GM19043 (cell line): Measurements from ENCODE around the gene DHRS9.

Source experiments
- ATAC-seq: cut with Tn5 transposase; IDR thresholded peaks from one replicate; pipeline ENCODE4 v1.9.1; 2021; ENCODE audit warnings: low read depth; ENCODE audit not compliant: unreplicated experiment

DHRS9 gene

DNA sequence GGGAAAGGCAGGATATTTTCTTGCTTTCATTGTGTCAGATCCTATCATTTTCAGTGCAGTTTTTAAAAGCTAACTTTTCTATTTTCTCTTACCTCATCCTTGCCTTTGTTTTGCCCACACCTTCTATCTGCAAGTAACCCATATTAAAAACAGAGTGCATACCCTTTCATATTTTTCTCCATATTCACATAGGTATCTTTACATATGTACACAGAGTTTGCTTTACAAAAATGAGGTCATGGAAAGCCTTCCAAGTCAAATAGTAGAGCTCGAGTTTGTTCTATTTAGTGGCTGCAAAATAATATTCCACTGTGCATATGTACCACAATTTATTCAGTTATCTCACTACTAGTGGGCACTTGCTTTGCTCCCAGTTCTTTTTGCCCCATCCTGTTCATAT is 3.9 kb upstream of the DHRS9 start:
- ATAC-seq: no peak

GRCh38 chr2:169065864-169066517 is 3.4 kb upstream of the DHRS9 start:
- ATAC-seq: no peak

- no peak for ATAC-seq
Measured at GRCh38 chr2:169066897-169067296, 2.5 kb upstream of the DHRS9 start.

- no peak for ATAC-seq
Measured at GRCh38 chr2:169069833-169070232, 470 bp downstream of the DHRS9 start.

DNA sequence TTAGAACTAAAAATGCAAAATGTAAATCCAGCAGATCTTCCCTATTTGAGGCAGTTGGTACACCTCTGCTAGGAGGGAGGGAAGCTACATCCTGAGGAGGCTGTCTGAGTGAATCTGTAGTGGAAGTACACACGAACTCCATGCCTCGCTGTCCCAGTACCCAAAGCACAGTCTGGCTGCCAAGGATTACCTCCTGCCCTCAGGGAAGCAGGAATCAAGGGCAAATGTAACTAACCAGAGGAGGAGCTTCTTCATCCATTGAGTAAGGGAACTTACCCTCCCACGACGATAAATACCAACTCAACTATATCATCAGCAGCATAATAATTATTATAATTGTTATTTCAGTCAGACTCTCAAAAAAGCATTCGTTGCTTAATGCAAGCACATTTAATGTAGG is 2.1 kb downstream of the DHRS9 start:
- no peak for ATAC-seq

DNA sequence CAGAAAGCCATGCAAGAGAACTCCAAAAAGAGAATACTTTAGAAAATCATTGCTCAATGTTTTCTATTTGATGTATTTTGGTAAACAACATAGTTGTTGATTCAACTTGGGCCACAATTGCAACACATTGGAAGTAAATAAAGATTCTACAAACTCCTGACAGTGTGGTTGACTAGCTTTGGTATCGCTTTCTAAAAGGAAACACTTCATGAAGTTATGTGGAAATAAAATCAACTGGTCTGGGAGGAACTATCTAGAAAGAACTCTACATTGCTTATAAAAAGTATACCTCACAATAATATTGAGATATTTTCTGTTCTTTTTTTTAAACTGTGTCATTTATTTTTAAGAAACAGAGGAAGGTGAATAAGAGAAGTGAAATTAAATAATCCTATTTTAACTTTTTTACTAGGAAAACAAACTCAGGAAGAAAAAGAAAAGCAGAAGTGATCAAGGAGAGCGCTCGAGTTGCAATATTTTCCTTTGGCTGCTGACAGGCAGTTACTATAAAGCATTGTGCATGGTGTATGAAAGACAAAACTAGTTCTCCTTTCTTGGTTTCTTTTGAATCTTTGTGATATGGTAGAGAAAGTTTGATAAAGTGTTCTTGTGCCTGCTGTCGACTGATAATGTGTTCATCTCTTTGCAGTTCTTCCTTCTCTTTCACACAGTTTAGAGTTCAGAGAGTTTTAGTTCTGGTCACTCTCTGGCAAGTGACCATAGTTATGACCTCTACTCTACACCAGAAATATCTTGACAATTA is 3.0 kb downstream of the DHRS9 start:
- ATAC-seq: peak; percentile 49

DNA sequence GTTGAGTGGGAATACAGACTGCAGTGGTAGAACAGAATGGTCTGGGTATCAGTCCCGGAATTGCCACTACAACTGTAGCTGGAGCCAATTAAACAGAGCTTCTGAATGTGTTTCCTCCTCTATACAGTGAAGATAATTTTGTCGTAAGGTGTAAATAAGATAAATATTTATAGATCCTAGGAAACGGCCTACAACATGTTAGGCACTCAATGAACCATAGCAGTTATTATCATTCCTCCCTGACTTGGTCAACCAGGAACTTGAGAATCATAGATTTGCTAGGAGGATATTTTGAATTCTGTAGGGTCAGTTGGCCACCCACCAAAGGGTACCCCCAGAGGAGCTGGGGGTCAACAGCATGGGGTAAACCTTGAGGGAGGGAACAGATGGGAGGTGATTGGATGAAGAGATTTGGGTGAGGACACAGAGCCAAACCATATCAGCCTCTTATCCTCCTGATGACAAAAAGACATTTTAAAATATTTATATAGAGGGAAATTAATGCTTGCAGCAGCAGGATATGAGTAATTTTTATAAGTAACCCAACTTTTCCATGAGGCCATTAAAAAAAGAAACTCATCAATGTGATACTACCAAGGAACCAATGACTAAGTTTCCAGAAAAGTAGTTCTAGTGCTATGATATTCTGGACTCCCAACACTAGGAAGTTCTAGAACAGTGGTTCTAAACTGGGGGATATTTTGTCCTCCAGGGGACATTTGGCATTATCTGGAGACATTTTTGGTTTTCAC is 4.0 kb downstream of the DHRS9 start:
- no peak for ATAC-seq

DNA sequence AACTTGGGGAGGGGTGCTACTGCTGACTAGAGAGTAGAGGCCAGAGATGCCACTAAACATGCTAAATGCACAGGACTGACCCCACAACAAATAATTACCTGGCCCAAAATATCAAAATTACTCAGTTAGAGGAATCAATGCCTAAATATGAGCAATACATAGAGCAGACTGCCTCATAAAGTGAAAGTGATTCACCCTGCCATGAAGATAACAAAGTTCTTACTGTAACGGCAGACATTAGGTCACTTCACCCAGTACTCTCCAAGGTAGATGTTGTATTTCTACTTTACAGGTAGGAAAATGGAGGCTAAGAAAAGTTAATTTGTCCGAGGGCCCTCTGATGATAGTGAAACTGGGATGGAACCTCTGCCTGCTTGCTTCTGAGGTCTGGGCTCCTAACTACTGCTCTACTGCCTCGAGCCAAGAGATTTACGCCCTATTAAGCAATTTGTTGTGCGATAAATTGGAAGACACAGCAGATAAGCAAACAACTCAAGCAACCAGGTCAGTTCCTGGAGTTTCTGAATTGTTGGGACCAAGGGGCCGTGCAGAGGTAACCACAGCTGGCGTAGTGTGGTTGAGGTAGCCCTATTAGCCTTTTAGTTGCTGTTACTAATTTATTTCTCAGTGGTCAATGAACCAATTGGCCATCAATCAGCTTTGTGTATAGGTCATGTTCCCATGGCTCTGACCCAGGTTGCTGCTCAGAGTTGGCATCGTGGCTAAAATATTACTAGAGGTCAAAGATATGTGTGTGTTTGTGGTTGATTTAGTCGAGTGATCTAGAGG is 4.8 kb downstream of the DHRS9 start:
- ATAC-seq: no peak

- no peak for ATAC-seq
Measured at GRCh38 chr2:169077674-169078240, 8.4 kb downstream of the DHRS9 start.

- peak; percentile 64 for ATAC-seq
Measured at GRCh38 chr2:169080250-169081069, 11.1 kb downstream of the DHRS9 start.

DNA sequence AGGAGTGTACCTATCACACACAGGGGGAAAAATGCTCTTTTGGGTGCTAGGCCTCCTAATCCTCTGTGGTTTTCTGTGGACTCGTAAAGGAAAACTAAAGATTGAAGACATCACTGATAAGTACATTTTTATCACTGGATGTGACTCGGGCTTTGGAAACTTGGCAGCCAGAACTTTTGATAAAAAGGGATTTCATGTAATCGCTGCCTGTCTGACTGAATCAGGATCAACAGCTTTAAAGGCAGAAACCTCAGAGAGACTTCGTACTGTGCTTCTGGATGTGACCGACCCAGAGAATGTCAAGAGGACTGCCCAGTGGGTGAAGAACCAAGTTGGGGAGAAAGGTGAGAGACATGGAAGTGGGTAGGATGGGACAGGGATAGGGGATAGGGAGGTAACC is 12.2 kb downstream of the DHRS9 start:
- ATAC-seq: no peak

DNA sequence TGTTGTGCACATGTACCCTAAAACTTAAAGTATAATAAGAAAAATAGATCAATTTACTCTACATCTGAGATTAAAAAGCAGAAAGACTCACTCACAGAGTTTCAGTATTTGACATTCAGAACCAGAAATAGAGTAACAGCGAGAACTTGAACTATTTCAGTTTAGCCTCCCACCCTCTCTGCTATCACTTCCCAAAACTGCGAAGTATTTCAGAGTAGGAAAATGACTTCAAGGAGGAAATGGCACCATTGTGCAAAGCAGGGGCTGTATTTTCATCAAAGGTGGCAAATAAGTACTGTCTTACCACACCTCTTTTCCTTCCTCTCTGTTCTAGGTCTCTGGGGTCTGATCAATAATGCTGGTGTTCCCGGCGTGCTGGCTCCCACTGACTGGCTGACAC is 13.6 kb downstream of the DHRS9 start:
- no peak for ATAC-seq

- no peak for ATAC-seq
Measured at GRCh38 chr2:169086893-169087467, 17.6 kb downstream of the DHRS9 start.

GRCh38 chr2:169087757-169088379 is 18.5 kb downstream of the DHRS9 start:
- no peak for ATAC-seq

- ATAC-seq: no peak
Measured at GRCh38 chr2:169089182-169089581, 19.8 kb downstream of the DHRS9 start.

DNA sequence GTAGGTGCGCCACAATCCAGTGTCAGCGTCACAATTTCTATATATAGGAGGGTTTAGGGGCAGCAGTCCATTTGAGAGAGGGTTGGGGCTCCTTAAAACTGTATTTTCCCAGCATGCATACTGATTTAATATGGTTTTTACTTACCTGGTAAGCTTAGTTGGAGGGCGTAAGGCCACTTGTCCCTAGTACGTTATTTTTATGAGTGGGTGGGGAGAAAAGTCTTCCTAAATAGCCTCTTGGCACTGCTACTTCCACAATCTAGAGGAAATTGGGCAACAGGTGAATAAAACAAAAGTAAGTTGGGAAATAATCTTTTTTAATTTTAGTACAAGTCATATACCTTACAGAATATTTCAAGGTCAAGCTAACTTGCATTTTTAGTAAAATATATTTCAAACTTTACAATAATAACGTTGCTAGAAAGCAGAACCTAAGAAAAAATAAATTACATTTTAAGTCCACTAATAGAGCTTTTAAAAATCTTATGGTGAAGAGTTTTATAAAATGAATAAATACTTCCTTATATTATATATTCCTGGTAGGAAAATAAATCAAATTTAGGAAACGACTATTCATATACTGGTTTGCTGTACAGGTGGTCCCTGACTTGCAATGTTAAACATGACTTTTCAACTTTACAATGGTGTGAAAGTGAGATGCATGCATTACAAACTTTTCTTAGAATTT is 20.9 kb downstream of the DHRS9 start:
- ATAC-seq: no peak

DNA sequence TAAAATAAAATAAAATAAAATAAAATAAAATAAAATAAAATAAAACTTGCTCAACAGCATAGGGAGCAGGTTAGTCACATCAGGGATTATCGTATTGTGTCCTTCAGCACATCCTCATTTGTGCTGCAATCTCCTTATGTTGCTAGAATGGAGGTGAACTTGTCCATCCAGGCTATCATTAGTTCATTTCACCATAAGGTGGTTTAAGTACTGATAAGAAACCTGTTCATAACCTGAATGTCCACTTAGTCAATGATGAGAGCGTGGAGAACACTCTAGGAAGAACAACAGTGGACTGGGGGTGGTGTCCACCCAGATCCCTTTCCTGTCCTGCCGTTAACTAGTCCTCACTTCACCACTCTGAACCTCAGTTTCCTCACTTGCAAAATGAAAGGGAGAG is 21.9 kb downstream of the DHRS9 start:
- ATAC-seq: no peak

DNA sequence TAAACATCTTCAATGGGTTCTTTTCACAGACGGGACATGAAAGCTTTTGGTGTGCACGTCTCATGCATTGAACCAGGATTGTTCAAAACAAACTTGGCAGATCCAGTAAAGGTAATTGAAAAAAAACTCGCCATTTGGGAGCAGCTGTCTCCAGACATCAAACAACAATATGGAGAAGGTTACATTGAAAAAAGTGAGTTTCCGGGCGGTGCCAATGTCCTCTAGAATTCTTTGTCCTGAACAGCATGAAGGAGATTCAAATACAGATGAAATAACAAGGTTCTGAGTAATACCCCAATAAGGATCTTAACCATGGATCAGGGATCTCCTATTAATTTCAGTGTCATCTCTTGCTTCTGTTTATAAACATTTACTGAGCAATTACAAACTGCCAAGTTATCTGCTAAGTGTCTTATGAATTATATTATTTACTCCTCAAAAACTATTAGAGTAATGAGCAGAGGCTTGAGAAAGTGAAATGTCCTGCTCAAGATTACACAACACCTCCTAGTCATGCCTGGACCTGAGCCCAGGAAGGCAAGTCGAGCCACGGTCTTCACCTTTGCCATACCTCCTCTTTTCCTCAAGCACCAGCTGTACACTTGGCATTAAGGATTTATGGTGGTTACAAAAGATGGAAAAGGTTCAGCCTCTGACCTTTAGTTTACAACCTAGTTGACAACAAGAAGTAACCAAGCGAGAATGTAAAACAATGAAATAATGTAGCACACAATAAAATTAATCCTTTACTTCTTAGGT is 22.6 kb downstream of the DHRS9 start:
- no peak for ATAC-seq
